Measurements from ENCODE around the gene FTO.

FTO gene

DNA sequence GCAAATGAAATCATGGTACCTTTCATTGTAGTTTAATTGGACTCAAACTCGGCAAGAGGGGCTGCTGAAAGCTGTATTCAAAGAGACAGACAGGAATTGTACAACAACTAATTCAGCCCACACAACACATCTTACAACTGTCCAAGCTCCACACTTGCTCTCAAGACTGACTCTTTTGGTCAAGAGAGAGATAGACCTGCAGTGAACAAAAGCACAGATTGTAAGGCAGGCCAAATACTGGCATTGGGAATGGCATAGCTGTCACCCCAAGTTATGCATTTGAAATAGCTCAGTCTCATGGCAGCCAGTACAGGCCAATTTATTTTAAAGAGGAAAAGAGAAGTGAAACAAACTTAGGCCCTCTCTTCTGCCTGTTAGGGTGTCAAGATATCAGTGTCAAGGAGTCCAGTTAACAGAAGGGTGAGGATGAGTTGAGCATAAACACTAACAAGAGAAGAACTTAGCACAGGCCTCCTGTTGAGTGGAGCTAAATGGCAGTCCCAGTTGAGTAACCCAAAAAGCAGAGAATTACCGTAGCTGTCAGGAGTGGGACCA, 366.9 kb downstream of the FTO start:
- FAIRE-seq = no peak
- no peak for DNase-seq (ENCODE audit: low spot score)

DNA sequence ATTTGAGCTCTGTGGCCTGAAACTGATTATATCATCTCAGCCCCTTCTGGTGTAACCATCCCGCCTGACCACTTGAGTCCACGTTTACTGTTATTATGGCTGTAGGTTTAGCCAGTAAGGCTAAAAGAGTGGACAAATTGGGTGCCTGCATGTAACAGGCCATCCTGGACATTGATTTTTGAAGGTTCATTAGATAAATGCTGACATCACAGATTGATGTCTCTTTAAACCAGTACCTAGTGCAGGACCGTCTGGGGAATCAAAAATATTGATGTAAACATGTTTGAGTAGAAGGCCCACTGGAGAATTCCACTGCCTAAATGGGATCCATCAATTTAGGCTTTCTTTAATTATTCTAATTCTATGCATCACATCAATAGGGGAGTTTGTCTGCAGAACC, 367.6 kb downstream of the FTO start:
- FAIRE-seq (no peak), DNase-seq (ENCODE audit: low spot score) (no peak)

GRCh38 chr16:54072237-54072636, 368.3 kb downstream of the FTO start:
- no peak for DNase-seq (ENCODE audit: low spot score)
- no peak for FAIRE-seq

GRCh38 chr16:54073356-54073755, 369.4 kb downstream of the FTO start:
- DNase-seq (ENCODE audit: low spot score) = no peak
- no peak for FAIRE-seq

GRCh38 chr16:54075446-54075845, 371.5 kb downstream of the FTO start:
- DNase-seq (ENCODE audit: low spot score) (no peak), FAIRE-seq (no peak)

DNA sequence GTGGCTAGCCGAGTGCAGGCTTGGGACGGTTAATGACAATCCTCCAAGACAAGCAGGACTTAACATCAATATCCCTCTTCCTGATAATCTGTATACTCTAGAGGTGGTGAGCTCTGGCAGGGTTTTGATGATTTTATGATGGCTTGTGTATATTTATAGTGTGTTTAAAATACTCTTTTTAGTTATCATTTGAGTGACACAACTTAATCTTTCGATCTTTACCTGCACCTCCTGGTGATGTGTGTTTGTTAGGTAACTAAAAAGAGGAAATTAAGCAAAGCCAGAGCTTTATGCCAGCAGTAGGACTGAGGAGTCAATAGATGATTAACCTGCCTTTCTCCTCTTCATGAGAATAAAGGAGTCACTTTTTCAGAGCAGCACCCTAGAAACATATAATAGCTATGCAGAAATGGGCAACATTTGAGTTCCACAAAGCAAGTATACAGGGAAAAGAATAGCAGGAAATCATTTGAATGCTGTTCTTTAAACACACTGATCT, 372.1 kb downstream of the FTO start:
- FAIRE-seq (no peak), DNase-seq (ENCODE audit: low spot score) (no peak)

DNA sequence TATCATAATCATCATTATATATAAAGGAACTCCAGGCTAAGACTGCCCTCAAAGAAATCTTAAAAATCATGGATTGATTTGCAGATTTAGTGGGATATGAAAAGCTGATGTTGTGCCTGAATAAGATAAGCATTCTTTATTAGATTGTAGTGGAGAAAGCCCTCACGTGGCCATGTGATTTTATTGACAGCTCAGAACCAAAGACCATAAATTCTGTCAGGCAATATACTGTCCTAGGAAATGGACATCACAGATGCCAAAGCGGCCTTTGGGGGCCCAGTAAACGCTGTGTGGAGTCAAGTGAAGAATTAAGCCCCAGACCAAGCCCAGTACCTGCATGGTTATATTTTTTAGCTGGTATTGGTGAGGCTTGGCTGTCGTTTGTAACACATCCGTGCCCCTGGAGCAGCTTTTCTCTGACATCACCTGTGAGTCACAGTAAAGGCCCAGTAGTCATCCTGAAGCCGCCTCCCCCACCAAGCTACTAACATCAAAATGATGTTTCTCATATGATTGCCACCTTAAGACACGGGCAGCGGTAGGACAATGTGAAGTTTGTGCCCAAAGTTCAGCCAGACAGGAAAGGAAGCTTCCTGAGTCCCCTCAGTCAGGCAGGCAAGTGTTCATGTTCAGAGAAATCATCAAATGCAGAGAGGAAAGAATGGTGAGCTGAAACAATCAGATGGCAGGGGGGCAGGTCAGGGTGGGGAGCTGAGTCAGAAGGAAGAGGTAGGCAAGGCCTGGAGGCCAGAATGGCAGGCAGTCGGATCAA, 373.3 kb downstream of the FTO start:
- DNase-seq (ENCODE audit: low spot score) (peak; percentile 71), FAIRE-seq (peak; percentile 74)

- no peak for DNase-seq (ENCODE audit: low spot score)
- no peak for FAIRE-seq
These were observed 376.6 kb downstream of the FTO start for GRCh38 chr16:54080524-54081008.

- DNase-seq (ENCODE audit: low spot score) = no peak
- no peak for FAIRE-seq
These were observed 382.8 kb downstream of the FTO start for GRCh38 chr16:54086791-54087190.

DNA sequence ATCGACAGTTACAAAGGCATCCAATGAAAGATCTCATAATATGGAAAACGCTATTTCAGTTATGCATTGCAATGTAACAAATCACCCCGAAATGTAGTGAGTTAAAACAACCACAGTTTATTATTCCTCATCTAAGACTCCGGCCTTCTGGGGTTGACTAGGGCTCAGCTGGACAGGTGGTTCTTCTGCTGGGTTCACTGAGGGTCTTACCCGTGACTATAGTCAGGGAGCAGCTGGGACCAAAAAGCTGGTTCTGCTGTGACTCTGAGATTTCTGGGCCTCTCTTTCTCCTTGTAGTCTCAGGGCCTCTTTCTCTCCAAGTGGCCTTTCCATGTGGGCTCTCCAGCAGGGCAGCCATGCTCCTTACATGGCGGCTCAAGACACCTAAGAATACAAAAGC, 386.6 kb downstream of the FTO start:
- no peak for DNase-seq (ENCODE audit: low spot score)
- no peak for FAIRE-seq

- no peak for DNase-seq (ENCODE audit: low spot score)
- FAIRE-seq = no peak
These were observed 389.3 kb downstream of the FTO start for GRCh38 chr16:54093281-54093680.

DNA sequence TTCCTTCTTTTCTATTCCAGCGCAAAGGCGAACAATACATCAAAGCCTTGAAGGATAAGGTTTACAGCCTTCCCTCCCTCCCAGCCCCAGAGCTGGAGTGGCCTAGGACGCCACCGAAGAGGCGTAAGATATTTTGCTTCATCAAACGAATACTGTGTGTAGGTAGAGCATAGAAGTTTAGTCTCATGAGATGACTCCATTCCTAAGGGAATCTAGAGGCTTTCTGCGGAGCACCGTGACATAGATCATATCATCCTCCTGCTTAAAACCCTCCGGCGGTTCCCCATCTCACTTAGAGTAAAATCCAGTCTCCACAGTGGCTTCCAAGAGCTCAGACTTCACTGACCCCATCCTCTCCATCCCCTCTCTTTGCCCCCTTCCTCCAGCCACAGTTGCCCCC, 390.7 kb downstream of the FTO start:
- FAIRE-seq (no peak), DNase-seq (ENCODE audit: low spot score) (no peak)

DNA sequence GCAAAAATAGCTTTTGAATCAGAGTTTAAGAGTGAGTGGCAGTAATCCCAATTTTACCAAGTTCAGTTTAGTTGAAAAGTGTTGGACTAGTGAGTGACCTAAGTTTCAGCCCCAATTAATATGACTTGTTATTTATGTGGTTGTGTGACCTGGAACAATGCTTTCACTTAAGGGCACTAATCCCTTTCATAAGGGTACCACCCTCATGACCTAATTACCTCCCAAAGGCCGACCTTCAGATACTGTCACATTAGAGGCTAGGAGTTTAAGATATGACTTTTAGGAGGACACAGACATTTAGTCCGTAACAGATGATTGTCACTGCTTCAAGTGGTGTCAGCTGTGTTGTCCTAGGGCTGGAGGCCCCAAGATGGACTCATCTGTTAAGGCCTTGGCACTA, 392.7 kb downstream of the FTO start:
- FAIRE-seq (no peak), DNase-seq (ENCODE audit: low spot score) (no peak)

DNA sequence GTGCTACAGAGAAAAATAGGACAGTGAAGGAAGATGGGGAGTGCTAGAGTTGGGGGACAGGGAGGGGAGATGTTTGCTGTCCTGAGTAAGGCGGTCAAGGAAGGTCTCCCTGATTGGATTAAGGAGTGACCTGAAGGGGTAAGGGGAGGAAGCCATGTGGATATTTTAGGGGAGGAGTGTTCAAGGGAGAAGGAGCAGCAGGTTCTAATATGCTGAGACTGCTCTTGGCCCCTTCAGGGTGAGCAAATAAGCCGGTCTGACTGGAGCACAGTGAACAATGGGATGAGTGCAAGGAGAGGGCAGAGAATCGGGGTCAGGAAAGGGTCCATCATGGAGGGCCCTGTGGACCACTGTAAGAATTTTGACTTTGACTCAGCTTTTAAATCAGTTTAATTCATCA, 393.8 kb downstream of the FTO start:
- FAIRE-seq = no peak

GRCh38 chr16:54098247-54098646, 394.3 kb downstream of the FTO start:
- DNase-seq (ENCODE audit: low spot score) (no peak), FAIRE-seq (no peak)

More for the DNA sequence above, 393.8 kb downstream of the FTO start:
- no peak for DNase-seq (ENCODE audit: low spot score)

DNA sequence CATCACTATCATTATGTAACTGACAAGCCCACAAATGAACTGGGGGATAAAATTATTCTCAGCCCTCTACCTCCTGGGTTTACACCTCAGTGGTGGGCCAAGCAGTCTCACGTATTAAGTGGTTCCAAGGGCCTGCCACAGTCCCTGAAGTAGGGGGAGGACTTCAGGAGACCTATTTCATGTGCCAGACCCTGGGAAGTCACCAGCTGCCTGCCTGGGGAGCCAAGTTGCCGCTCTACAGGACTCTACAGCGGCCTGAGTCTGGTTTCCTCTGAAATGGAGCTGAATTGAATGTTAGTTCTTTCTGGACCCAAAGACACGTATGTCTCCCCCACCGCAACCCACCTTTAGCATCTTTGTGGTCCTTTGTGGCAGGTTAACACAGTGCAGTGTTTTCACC, 395.7 kb downstream of the FTO start:
- no peak for FAIRE-seq
- no peak for DNase-seq (ENCODE audit: low spot score)

DNA sequence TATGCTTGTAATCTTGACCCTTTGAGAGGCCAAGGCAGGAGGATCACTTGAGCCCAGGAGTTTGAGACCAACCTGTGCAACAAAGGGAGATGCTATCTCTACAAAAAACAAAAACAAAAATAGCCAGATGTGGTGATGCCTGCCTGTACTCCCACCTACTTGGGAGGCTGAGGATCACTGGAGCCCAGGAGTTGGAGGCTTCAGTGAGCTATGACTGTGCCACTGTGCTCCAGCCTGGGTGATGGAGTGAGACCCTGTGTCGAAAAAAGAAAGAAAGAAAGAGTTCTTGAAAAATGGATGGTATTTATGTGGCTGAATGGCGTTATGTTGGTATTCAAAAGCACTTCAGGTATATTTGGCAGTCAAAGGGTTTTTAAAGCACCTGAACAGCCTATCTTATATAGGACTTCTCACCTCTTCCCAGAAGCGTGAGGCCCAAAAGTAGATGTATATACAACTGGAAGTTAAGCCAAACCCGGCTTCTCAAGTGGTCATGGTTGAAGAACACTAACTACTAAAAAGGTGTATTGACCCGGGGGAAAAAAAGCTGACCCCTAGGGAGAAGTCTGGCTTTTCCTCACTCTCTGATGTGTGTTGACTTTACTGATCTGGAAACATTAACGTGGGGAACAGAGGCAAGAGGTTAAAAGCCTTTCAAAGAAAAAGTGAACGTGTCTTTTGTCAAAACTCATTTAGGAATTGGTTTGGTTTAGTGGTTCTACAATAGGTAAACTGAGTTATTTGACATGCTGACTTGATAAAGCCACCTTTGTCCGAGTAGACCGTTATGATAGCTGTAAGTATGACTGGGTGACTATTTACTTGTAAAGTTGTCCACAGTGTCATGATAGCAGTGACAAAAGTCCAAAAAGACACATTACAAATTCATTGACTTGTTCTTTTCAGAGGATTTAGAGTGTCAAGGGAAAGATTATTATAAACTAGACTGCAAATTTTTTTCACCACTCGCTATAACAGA, 399.2 kb downstream of the FTO start:
- FAIRE-seq = no peak
- DNase-seq (ENCODE audit: low spot score) = no peak

GRCh38 chr16:54106057-54106456, 402.1 kb downstream of the FTO start:
- FAIRE-seq (no peak), DNase-seq (ENCODE audit: low spot score) (no peak)

DNA sequence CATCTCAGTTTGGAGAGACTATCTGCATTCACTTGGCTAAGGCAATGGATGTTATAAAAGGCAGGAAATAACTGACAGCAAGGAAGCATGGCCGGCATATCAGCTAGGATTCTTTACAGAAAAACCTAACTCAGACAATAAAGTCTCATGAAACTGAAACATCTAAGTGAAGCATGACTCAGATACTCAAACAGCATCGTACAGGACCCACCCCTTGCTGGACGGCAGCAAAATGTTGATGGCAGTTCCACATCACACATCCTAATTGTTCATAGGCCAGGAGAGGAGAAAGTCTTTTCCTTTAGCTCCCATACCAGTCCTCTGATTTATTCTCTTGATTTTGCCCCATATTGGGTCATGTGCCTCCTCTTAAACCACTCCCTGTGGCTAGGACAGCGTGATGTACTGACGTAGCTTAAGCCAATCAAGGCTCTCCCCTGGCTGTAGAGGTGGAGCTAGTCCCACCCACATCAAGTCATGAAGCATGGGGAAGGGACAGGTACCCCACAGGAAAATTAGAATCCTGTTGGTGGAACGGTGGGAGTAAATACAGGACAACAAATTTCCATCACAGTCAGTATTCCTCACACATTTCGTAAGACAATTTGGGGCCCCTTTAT, 403.7 kb downstream of the FTO start:
- FAIRE-seq (no peak), DNase-seq (ENCODE audit: low spot score) (no peak)

- FAIRE-seq (no peak), DNase-seq (ENCODE audit: low spot score) (no peak)
These were observed 406.3 kb downstream of the FTO start for GRCh38 chr16:54110016-54110981.
